Mesendoderm (in vitro differentiated cells): ENCODE measurements around the gene CCDC6.
"Not testable (repeated sequence)": the region's sequence is repeated elsewhere in the genome, so short reads cannot be mapped to it uniquely, and the experiment has no call there.

ENCODE experiments used
- DNase-seq: peaks from one replicate; pipeline ENCODE4 v3.0.0; 2013
- H2AK5ac ChIP-seq: 2 replicates; pipeline ENCODE4 v1.6.1; 2013; ENCODE audit warnings: low read length, inconsistent platforms
- H2BK120ac ChIP-seq: 2 replicates; pipeline ENCODE4 v1.6.1; 2013; ENCODE audit warnings: low read depth, mild to moderate bottlenecking, low read length, moderate library complexity, mixed read lengths
- H2BK15ac ChIP-seq: replicated peaks from 2 replicates; pipeline ENCODE4 v1.6.1; 2013; ENCODE audit warnings: low read depth, mild to moderate bottlenecking, moderate library complexity
- H2BK5ac ChIP-seq: 2 replicates; pipeline ENCODE4 v1.6.1; 2013; ENCODE audit warnings: low read length, inconsistent platforms
- H3K18ac ChIP-seq: 2 replicates; pipeline ENCODE4 v1.6.1; 2013; ENCODE audit warnings: mild to moderate bottlenecking, low read length, mixed read lengths
- H3K23ac ChIP-seq: one replicate; pipeline ENCODE4 v1.6.1; 2013; ENCODE audit warnings: low read length
- H3K27ac ChIP-seq: 2 replicates; pipeline ENCODE4 v1.5.1; 2013; ENCODE audit warnings: low read depth, mild to moderate bottlenecking, inconsistent platforms, low read length, moderate library complexity
- H3K27me3 ChIP-seq: 2 replicates; pipeline ENCODE4 v1.6.1; 2013; ENCODE audit warnings: low read length, control low read depth, mild to moderate bottlenecking, inconsistent platforms; ENCODE audit not compliant: insufficient read depth, poor library complexity
- H3K36me3 ChIP-seq: 2 replicates; pipeline ENCODE4 v1.6.1; 2013; ENCODE audit warnings: low read length, inconsistent platforms; ENCODE audit not compliant: control insufficient read depth, insufficient read depth
- H3K4ac ChIP-seq: one replicate; pipeline ENCODE4 v1.6.1; 2013; ENCODE audit warnings: low read depth, mild to moderate bottlenecking, low read length, moderate library complexity
- H3K4me1 ChIP-seq: 2 replicates; pipeline ENCODE4 v1.6.1; 2013; ENCODE audit warnings: low read depth, low read length, inconsistent platforms; ENCODE audit not compliant: control insufficient read depth
- H3K4me2 ChIP-seq: 2 replicates; pipeline ENCODE4 v1.6.1; 2013; ENCODE audit warnings: low read length
- H3K4me3 ChIP-seq: 2 replicates; pipeline ENCODE4 v1.5.1; 2013; ENCODE audit warnings: mild to moderate bottlenecking, low read length
- H3K56ac ChIP-seq: one replicate; pipeline ENCODE4 v1.6.1; 2013; ENCODE audit warnings: low read length
- H3K79me1 ChIP-seq: 2 replicates; pipeline ENCODE4 v1.6.1; 2013; ENCODE audit warnings: low read length, inconsistent platforms
- H3K79me2 ChIP-seq: 2 replicates; pipeline ENCODE4 v1.6.1; 2013; ENCODE audit warnings: mild to moderate bottlenecking, low read length; ENCODE audit not compliant: control insufficient read depth, insufficient read depth
- H3K9ac ChIP-seq: 2 replicates; pipeline ENCODE4 v1.6.1; 2013; ENCODE audit warnings: low read length, inconsistent platforms
- H4K5ac ChIP-seq: one replicate; pipeline ENCODE4 v1.6.1; 2013; ENCODE audit warnings: low read length
- H4K8ac ChIP-seq: one replicate; pipeline ENCODE4 v1.6.1; 2013; ENCODE audit warnings: low read depth, mild to moderate bottlenecking, control low read depth, low read length, moderate library complexity
- WGBS: extraction: QIAGEN DNeasy Blood & Tissue Kit; methylation state at CpG from one replicate; pipeline ENCODE4 v1.1.7; 2013; ENCODE audit warnings: low lambda C conversion rate, missing lambda C conversion rate; ENCODE audit not compliant: insufficient coverage; ENCODE audit errors: extremely low coverage; 5-methylcytosine and 5-hydroxymethylcytosine counted together

Gene CCDC6

DNA sequence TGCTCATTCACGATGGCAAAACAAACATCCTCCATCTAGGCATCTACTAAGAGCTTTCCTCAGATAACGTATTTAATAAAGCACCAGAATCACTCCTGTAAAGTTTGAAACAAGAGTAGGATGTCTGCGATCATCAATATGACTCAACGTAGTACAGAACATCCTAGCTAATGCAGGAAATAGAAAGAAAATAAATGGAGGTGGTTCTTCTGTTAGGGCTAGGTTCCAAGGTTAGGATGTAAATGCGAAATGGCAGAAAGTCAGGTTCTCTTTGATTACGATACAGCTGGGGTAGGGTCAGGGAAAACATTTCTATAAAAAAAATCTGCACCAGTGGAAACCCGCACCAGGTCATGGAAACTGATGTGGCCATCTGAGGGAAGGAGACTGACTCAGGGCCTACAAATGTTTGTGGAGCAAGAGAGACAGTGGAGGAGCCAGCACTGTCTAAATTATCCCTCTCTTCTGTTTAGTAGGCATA, 29.1 kb downstream of the CCDC6 start:
- H2BK5ac ChIP-seq = no peak overlapping the region
- H4K8ac ChIP-seq = no peak overlapping the region
- H2BK15ac ChIP-seq = no peak overlapping the region
- no peak overlapping the region for H3K18ac ChIP-seq
- no peak overlapping the region for H3K9ac ChIP-seq
- no peak overlapping the region for H3K4ac ChIP-seq
- no peak for DNase-seq
- peaks cover 60% of the 10 kb centered on the region for H3K79me2 ChIP-seq
- peaks cover 23% of the 10 kb centered on the region for H3K79me1 ChIP-seq
- WGBS = no CpG with 5 or more reads among the region's 7 CpGs
- no peak overlapping the region for H3K23ac ChIP-seq
- no peaks in the 10 kb centered on the region for H3K36me3 ChIP-seq
- no peak overlapping the region for H2BK120ac ChIP-seq
- no peak overlapping the region for H2AK5ac ChIP-seq
- H4K5ac ChIP-seq = no peak overlapping the region
- H3K27ac ChIP-seq = no peak overlapping the region
- H3K27me3 ChIP-seq = no peaks in the 10 kb centered on the region
- no peak overlapping the region for H3K4me2 ChIP-seq
- H3K4me1 ChIP-seq = peaks cover 16% of the 10 kb centered on the region
- no peak overlapping the region for H3K56ac ChIP-seq
- H3K4me3 ChIP-seq = no peak overlapping the region

- no peak overlapping the region for H3K56ac ChIP-seq
- H3K79me2 ChIP-seq = peaks cover 61% of the 10 kb centered on the region
- H2AK5ac ChIP-seq = no peak overlapping the region
- no peak overlapping the region for H2BK120ac ChIP-seq
- no peaks in the 10 kb centered on the region for H3K36me3 ChIP-seq
- H3K27me3 ChIP-seq = no peaks in the 10 kb centered on the region
- H2BK5ac ChIP-seq = no peak overlapping the region
- H3K4me2 ChIP-seq = no peak overlapping the region
- no peak overlapping the region for H4K5ac ChIP-seq
- no peak overlapping the region for H2BK15ac ChIP-seq
- no peak overlapping the region for H4K8ac ChIP-seq
- H3K18ac ChIP-seq = no peak overlapping the region
- no peak overlapping the region for H3K27ac ChIP-seq
- no peak overlapping the region for H3K9ac ChIP-seq
- H3K79me1 ChIP-seq = peaks cover 22% of the 10 kb centered on the region
- H3K4me3 ChIP-seq = no peak overlapping the region
- no peak for DNase-seq
- H3K4me1 ChIP-seq = peaks cover 15% of the 10 kb centered on the region
- H3K4ac ChIP-seq = no peak overlapping the region
- no CpG with 5 or more reads among the region's 2 CpGs for WGBS
- no peak overlapping the region for H3K23ac ChIP-seq
Measured at GRCh38 chr10:59876695-59877094, 29.7 kb downstream of the CCDC6 start.

DNA sequence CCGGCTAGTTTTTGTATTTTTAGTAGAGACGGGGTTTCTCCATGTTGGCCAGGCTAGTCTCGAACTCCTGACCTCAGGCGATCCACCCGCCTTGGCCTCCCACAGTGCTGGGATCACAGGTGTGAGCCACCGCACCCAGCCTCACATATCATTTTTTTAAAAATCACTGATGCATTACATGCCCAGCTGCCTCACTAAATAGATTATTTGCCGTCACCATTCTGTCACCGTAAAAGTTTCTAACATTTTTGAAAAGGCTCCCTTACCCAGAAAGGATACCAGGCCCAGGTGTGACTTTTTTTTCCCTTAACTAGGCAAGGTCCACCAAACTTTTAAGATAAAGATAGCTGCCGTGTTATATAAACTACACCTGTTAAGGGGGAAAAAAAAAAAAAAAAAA, 30.1 kb downstream of the CCDC6 start:
- H2AK5ac ChIP-seq, H3K4ac ChIP-seq, H4K8ac ChIP-seq, H3K56ac ChIP-seq, H2BK120ac ChIP-seq, H2BK15ac ChIP-seq, DNase-seq, H3K23ac ChIP-seq, H3K27me3 ChIP-seq, H3K18ac ChIP-seq, H3K36me3 ChIP-seq, H3K4me3 ChIP-seq, H3K9ac ChIP-seq, H3K4me2 ChIP-seq, H4K5ac ChIP-seq, H2BK5ac ChIP-seq, H3K27ac ChIP-seq: not testable (repeated sequence)
- no CpG with 5 or more reads among the region's 9 CpGs for WGBS
- peaks cover 23% of the 10 kb centered on the region for H3K79me1 ChIP-seq
- H3K4me1 ChIP-seq = peaks cover 11% of the 10 kb centered on the region
- peaks cover 60% of the 10 kb centered on the region for H3K79me2 ChIP-seq

DNA sequence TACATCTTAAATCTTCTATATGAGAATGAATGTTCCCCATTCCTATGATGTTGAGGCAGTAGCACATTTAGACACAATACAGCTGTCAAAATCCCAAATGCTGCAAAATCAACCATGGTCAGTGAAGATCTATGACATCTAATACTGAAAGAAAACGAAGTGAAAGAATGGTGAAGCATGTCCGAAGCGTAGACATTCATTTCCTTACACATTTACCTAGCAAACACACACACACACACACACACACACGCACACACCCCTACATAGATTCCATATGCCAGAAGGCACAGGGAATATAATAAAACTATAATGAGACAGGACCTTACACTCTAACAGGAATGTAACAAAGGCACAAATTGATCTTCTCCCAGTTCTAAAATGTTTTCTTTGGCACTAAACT, 32.5 kb downstream of the CCDC6 start:
- H4K5ac ChIP-seq = no peak overlapping the region
- H3K23ac ChIP-seq = no peak overlapping the region
- no peak overlapping the region for H3K18ac ChIP-seq
- H3K56ac ChIP-seq = no peak overlapping the region
- H3K36me3 ChIP-seq = no peaks in the 10 kb centered on the region
- H3K79me2 ChIP-seq = peaks cover 54% of the 10 kb centered on the region
- H3K4me1 ChIP-seq = peaks cover 3% of the 10 kb centered on the region
- no peaks in the 10 kb centered on the region for H3K27me3 ChIP-seq
- H3K4ac ChIP-seq = no peak overlapping the region
- no peak for DNase-seq
- no peak overlapping the region for H3K27ac ChIP-seq
- H2BK120ac ChIP-seq = no peak overlapping the region
- H3K4me2 ChIP-seq = no peak overlapping the region
- no peak overlapping the region for H4K8ac ChIP-seq
- no peak overlapping the region for H3K4me3 ChIP-seq
- H2BK15ac ChIP-seq = no peak overlapping the region
- H3K79me1 ChIP-seq = peaks cover 24% of the 10 kb centered on the region
- H3K9ac ChIP-seq = no peak overlapping the region
- no peak overlapping the region for H2AK5ac ChIP-seq
- WGBS = no CpG with 5 or more reads among the region's 4 CpGs
- H2BK5ac ChIP-seq = no peak overlapping the region

DNA sequence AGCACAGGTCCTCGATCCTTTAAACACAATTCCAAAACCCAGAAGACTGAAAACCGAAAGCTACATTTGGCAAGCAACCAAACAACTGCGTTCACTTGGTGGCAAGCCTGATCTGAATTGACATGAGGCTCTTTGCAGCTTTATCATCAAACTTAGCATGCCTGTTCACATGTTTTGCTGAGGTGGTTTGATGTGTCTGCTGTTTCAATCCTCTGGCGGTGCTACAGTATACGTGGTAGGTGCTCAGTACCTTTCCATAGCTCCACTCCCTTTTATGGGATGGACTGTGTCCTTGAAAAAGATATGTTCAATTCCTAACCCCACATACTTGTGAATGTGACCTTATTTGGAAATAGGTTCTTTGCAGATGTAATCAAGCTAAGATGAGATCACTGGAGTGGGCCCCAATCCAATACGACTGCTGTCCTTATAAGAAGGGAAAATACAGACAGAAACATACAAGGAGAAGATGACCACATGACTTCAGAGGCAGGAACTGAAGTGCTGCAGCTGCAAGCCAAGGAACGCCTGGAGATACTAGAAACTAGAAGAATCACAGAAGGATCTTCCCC, 33.4 kb downstream of the CCDC6 start:
- Histone ChIP-seq H4K5ac (no peak overlapping the region), H3K4me2 (no peak overlapping the region), H2BK5ac (no peak overlapping the region), H4K8ac (no peak overlapping the region), H3K4me1 (peaks cover 3% of the 10 kb centered on the region), H3K27me3 (no peaks in the 10 kb centered on the region), H3K4ac (no peak overlapping the region), H3K79me1 (peaks cover 20% of the 10 kb centered on the region), H3K79me2 (peaks cover 49% of the 10 kb centered on the region), H3K9ac (no peak overlapping the region), H3K56ac (no peak overlapping the region), H2BK120ac (no peak overlapping the region), H3K36me3 (no peaks in the 10 kb centered on the region), H3K4me3 (no peak overlapping the region), H3K27ac (no peak overlapping the region), H2BK15ac (no peak overlapping the region), H2AK5ac (no peak overlapping the region), H3K23ac (no peak overlapping the region), H3K18ac (no peak overlapping the region)
- no CpG with 5 or more reads among the region's 7 CpGs for WGBS
- DNase-seq = peak; percentile 36

- no peak overlapping the region for H3K4me2 ChIP-seq
- H3K4me3 ChIP-seq = no peak overlapping the region
- H4K5ac ChIP-seq = no peak overlapping the region
- H3K36me3 ChIP-seq = no peaks in the 10 kb centered on the region
- no peak overlapping the region for H3K18ac ChIP-seq
- H2BK120ac ChIP-seq = no peak overlapping the region
- H4K8ac ChIP-seq = no peak overlapping the region
- no peak overlapping the region for H3K4ac ChIP-seq
- H3K27me3 ChIP-seq = no peaks in the 10 kb centered on the region
- H3K4me1 ChIP-seq = peaks cover 3% of the 10 kb centered on the region
- no peak overlapping the region for H3K56ac ChIP-seq
- DNase-seq = no peak
- H3K27ac ChIP-seq = no peak overlapping the region
- no peak overlapping the region for H2AK5ac ChIP-seq
- no CpG with 5 or more reads among the region's 4 CpGs for whole genome bisulfite sequencing
- H2BK15ac ChIP-seq = no peak overlapping the region
- no peak overlapping the region for H2BK5ac ChIP-seq
- H3K9ac ChIP-seq = no peak overlapping the region
- peaks cover 44% of the 10 kb centered on the region for H3K79me2 ChIP-seq
- H3K79me1 ChIP-seq = peaks cover 22% of the 10 kb centered on the region
- H3K23ac ChIP-seq = no peak overlapping the region
Measured at GRCh38 chr10:59870152-59870551, 36.2 kb downstream of the CCDC6 start.
